Measurements from ENCODE around the gene CASZ1.

CASZ1 gene

DNA sequence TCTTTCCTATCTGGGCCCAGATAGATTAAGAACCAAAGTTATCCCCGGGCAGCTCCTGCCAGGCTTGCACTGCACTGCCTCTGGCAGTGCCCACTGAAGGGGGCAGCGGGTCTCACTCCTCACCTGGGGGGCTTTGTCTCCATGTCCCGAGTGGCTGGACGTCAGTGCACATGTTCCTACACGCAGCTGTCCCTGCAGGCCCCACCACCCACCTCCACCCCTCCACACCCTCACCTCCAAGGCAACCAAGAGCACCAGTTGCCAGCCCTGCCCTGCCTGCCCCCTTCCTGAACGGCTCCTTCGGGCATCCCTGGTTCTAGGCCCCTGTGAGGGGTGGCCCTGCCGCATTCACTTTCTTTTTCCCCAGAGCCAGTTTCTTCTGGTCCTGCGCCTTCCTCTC lies 174.5 kb downstream of the CASZ1 start:
- DNase-seq: peak in 4 of 10 donors; percentile 7 to 67 (median 48)
- intact Hi-C loops (cut with DNase I): no loop called here

GRCh38 chr1:10620776-10621175 lies 175.7 kb downstream of the CASZ1 start:
- intact Hi-C loops (cut with DNase I): no loop called here
- DNase-seq: peak in 4 of 10 donors; percentile 40 to 87 (median 64)

- intact Hi-C loops (cut with DNase I): loop anchor here (10.0 kb wide), 1 partner anchor 237 kb away; no protein-coding TSS in a partner anchor
- DNase-seq: peak in 2 of 10 donors; percentile 21 to 69
These were observed 178.2 kb downstream of the CASZ1 start for GRCh38 chr1:10617931-10618885.

DNA sequence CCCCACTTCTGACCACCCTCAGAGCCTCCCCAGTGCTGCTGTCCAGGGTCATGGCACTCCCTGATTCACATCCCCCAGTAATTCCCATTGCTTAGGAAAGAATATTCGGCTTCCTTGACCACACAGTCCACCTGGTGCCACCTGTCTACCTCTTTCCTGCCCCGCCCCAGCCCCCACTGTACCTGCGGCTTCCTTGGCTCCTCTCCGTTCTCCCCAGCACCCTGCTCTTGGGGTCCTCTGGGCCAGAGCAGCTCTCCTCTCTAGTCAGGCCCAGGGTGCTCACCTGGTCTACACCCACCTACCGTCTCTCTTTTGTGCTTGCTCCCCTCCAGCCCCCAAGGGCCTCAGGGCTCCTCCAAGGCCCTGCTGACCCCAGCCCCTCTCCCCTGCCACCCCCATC lies 179.1 kb downstream of the CASZ1 start:
- peak in 1 of 10 donors; percentile 31 for DNase-seq
- intact Hi-C loops (cut with DNase I): loop anchor here (10.0 kb wide), 1 partner anchor 237 kb away; no protein-coding TSS in a partner anchor

- peak in 1 of 10 donors; percentile 11 for DNase-seq
- intact Hi-C loops (cut with DNase I): loop anchor here (10.0 kb wide), 1 partner anchor 238 kb away; no protein-coding TSS in a partner anchor
These were observed 179.8 kb downstream of the CASZ1 start for GRCh38 chr1:10616696-10617095.

- intact Hi-C loops (cut with DNase I): loop anchor here (10.0 kb wide), 1 partner anchor 239 kb away; no protein-coding TSS in a partner anchor
- peak in 3 of 10 donors; percentile 83 to 90 (median 88) for DNase-seq
These were observed 180.3 kb downstream of the CASZ1 start for GRCh38 chr1:10615932-10616671.

- peak in 4 of 10 donors; percentile 27 to 88 (median 57) for DNase-seq
- intact Hi-C loops (cut with DNase I): loop anchor here (10.0 kb wide), 1 partner anchor 239 kb away; no protein-coding TSS in a partner anchor
These were observed 181.1 kb downstream of the CASZ1 start for GRCh38 chr1:10615332-10615731.

DNA sequence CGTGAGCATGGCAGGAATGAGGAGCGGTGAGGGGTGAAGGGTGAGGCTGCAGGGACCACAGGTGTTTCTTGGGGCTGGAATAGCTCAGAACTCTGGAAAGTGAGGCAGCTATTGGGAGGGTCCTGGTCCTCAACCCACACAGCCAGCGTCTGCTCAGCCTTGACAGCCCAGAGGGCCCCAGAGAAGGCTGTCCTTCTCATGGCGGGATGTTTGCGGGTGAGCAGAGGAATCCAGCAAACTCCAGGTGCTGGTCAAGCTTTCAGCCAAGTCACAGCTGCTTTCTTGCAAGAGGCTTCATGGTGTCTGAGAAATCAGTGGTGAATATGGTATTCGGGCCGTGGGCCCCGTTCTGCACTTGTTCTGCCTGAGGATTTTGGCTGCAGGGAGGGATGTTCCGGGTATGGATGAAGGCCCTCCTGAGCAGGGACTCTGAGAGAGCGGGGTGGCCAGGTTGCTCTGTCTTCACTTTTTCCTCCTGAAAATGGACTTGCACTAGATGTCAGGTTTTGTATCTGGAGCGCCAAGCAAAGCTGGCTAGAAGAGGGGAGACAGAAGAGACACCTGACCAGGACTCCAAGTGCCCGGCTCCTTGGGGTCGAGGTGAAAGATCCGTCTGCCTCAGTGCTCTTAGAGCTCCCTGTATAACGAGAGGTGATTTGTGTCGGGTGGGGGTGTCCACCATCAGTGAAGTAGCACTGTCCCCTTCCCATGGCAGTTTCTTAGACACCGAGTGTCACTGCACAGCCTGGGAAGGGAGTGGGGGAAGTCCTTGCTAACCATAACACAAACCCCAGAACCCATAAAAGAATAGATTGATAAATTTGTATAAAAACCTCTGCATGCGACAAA lies 181.8 kb downstream of the CASZ1 start:
- intact Hi-C loops (cut with DNase I): loop anchor here (10.0 kb wide), 1 partner anchor 240 kb away; no protein-coding TSS in a partner anchor
- DNase-seq: peak in 2 of 10 donors; percentile 55 to 60

DNA sequence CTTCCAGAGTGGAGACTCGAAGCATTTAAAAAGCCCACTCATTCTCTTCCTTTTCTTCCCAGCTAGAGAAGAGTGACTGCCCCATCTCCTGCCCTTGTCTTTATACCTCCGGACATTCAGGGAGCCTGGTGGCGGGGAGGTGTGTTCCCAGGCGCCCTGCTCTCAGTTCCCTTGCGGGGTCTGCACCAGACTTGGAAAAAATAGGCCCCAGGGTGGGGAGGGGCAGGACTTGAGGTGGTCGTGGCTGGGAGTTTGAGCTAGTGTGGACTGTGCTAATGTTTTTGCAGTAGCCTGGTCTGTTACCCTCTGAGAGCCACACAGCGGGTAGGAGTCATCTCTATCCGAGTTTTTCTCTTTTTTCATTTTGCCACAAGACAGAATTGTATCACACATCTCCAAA lies 182.6 kb downstream of the CASZ1 start:
- intact Hi-C loops (cut with DNase I): loop anchor here (10.0 kb wide), 1 partner anchor 241 kb away; no protein-coding TSS in a partner anchor
- DNase-seq: peak in 1 of 10 donors; percentile 21

GRCh38 chr1:10613340-10613739 lies 183.1 kb downstream of the CASZ1 start:
- intact Hi-C loops (cut with DNase I): loop anchor here (10.0 kb wide), 1 partner anchor 241 kb away; no protein-coding TSS in a partner anchor
- DNase-seq: peak in 1 of 10 donors; percentile 53

- peak in 1 of 10 donors; percentile 56 for DNase-seq
These were observed 183.8 kb downstream of the CASZ1 start for GRCh38 chr1:10612436-10613160.

DNA sequence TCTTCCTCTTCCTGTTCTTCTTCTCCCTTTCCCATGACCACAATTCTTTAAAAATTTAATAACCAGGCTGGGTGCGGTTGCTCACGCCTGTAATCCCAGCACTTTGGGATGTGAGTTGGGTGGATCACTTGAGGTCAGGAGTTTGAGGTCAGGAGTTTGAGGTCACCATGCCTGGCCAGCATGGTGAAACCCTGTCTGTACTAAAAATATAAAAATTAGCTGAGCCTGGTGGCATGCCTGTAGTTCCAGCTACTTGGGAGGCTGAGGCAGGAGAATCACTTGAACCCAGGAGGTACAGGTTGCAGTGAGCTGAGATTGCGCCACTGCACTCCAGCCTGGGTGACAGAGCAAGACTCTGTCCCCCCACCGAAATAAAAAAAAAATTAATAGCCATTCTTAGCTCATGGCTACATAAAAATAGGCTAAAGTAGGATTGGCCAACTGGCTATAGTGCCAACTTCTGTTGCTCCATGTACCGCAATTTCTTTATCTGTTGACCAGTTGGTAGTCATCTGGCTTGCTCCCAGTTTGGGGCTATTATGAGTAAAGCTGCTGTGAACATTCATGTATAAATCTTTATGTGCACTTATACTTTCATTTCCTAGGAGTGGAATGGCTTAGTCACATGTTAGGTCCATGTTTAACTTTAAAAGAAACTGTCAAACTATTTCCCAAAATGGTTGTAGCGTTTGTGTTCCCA lies 185.4 kb downstream of the CASZ1 start:
- DNase-seq: no peak
- intact Hi-C loops (cut with DNase I): loop anchor here (10.0 kb wide), 1 partner anchor 244 kb away; no protein-coding TSS in a partner anchor

More at GRCh38 chr1:10612436-10613160, 183.8 kb downstream of the CASZ1 start:
- intact Hi-C loops (cut with DNase I): loop anchor here (10.0 kb wide), 1 partner anchor 242 kb away; no protein-coding TSS in a partner anchor

- intact Hi-C loops (cut with DNase I): no loop called here
These were observed 187.8 kb downstream of the CASZ1 start for GRCh38 chr1:10608690-10609089.

GRCh38 chr1:10607228-10607627 lies 189.2 kb downstream of the CASZ1 start:
- no peak for DNase-seq
- intact Hi-C loops (cut with DNase I): no loop called here

More at GRCh38 chr1:10608690-10609089, 187.8 kb downstream of the CASZ1 start:
- no peak for DNase-seq

- DNase-seq: no peak
- intact Hi-C loops (cut with DNase I): no loop called here
These were observed 190.4 kb downstream of the CASZ1 start for GRCh38 chr1:10606064-10606463.

- intact Hi-C loops (cut with DNase I): no loop called here
- no peak for DNase-seq
These were observed 191.5 kb downstream of the CASZ1 start for GRCh38 chr1:10604966-10605365.

DNA sequence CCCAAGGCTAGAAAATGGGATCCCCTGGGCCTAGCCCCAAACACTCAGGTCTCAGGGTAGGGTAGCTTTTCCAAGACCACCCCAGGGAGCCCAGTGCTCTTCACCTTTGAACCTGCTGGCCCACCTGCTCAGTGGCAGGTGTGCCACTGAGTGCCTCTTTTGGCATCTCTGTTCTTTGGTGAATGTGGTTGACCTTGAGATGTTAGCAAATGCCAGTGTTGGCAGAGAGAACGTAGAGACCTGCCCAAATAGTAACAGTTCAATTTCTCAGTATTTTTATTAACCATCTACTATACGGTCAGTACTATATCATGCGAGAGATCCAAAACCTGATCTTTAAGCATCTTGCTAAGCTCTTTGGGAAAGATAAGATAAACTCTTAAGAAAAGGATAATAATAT lies 193.5 kb downstream of the CASZ1 start:
- intact Hi-C loops (cut with DNase I): no loop called here
- DNase-seq: no peak
